Effector memory CD8-positive, alpha-beta T cell (primary cell): ENCODE data around the gene INTS15.
A peak's percentile ranks its signal among the peaks of the same experiment; 100 is the strongest.

Source experiments
- ATAC-seq: fragments of 150-1000 bp; cut with Tn5 transposase; replicated peaks from 2 replicates; pipeline ENCODE4 v1.10.0; 2021; ENCODE audit warnings: mild to moderate bottlenecking, moderate library complexity
- DNase-seq, 3 experiments: peaks; one replicate each; pipeline ENCODE4 v3.0.0; 2021
- H3K27ac Mint-ChIP-seq, 2 donors: one replicate each; pipeline ENCODE4 v1.8.0; 2022; ENCODE audit warnings: mild to moderate bottlenecking in 2 of 2, mixed read lengths in 2 of 2, moderate library complexity in 2 of 2
- H3K27me3 Mint-ChIP-seq, 2 donors: one replicate each; pipeline ENCODE4 v1.8.0; 2022; ENCODE audit warnings: mixed read lengths in 2 of 2
- H3K36me3 Mint-ChIP-seq: one replicate; pipeline ENCODE4 v1.8.0; 2022; ENCODE audit warnings: mild to moderate bottlenecking, moderate library complexity, mixed read lengths; ENCODE audit not compliant: insufficient read depth
- H3K4me1 Mint-ChIP-seq, 2 donors: one replicate each; pipeline ENCODE4 v1.8.0; 2022; ENCODE audit warnings: low read depth in 2 of 2, mixed read lengths in 2 of 2
- H3K4me3 Mint-ChIP-seq, 2 donors: one replicate each; pipeline ENCODE4 v1.8.0; 2022; ENCODE audit warnings: mild to moderate bottlenecking in 2 of 2, mixed read lengths in 2 of 2, moderate library complexity in 2 of 2
- H3K9me3 Mint-ChIP-seq, 2 donors: one replicate each; pipeline ENCODE4 v1.8.0; 2022; ENCODE audit warnings: mixed read lengths in 2 of 2

The INTS15 gene

GRCh38 chr7:6647080-6647479, 57.3 kb downstream of the INTS15 start:
- H3K4me1 Mint-ChIP-seq = peaks cover 4 to 15% of the 10 kb centered on the region in 2 donors
- H3K4me3 Mint-ChIP-seq = no peak overlapping the region
- DNase-seq (no peak), ATAC-seq (no peak)
- H3K27me3 Mint-ChIP-seq = no peaks in the 10 kb centered on the region
- peak overlapping the region in 1 of 2 donors; percentile 49 for H3K27ac Mint-ChIP-seq
- no peaks in the 10 kb centered on the region for H3K9me3 Mint-ChIP-seq
- peaks cover 29% of the 10 kb centered on the region for H3K36me3 Mint-ChIP-seq

GRCh38 chr7:6647541-6647940, 57.7 kb downstream of the INTS15 start:
- Mint-ChIP-seq H3K27me3 (no peaks in the 10 kb centered on the region), H3K4me3 (no peak overlapping the region), H3K4me1 (peaks cover 4 to 13% of the 10 kb centered on the region in 2 donors), H3K27ac (peak overlapping the region in 1 of 2 donors; percentile 49), H3K36me3 (peaks cover 29% of the 10 kb centered on the region), H3K9me3 (no peaks in the 10 kb centered on the region)
- ATAC-seq = no peak
- DNase-seq = no peak

GRCh38 chr7:6648066-6648814, 58.4 kb downstream of the INTS15 start:
- ATAC-seq = no peak
- Mint-ChIP-seq H3K4me3 (no peak overlapping the region), H3K9me3 (no peaks in the 10 kb centered on the region), H3K4me1 (peaks cover 4 to 10% of the 10 kb centered on the region in 2 donors), H3K27me3 (no peaks in the 10 kb centered on the region), H3K27ac (no peak overlapping the region), H3K36me3 (peaks cover 29% of the 10 kb centered on the region)
- no peak for DNase-seq

GRCh38 chr7:6648815-6649104, 58.9 kb downstream of the INTS15 start:
- DNase-seq = no peak
- H3K9me3 Mint-ChIP-seq = no peaks in the 10 kb centered on the region
- H3K27me3 Mint-ChIP-seq = no peaks in the 10 kb centered on the region
- ATAC-seq = no peak
- peaks cover 29% of the 10 kb centered on the region for H3K36me3 Mint-ChIP-seq
- no peak overlapping the region for H3K4me3 Mint-ChIP-seq
- peaks cover 4 to 10% of the 10 kb centered on the region in 2 donors for H3K4me1 Mint-ChIP-seq
- H3K27ac Mint-ChIP-seq = peak overlapping the region in 1 of 2 donors; percentile 76

DNA sequence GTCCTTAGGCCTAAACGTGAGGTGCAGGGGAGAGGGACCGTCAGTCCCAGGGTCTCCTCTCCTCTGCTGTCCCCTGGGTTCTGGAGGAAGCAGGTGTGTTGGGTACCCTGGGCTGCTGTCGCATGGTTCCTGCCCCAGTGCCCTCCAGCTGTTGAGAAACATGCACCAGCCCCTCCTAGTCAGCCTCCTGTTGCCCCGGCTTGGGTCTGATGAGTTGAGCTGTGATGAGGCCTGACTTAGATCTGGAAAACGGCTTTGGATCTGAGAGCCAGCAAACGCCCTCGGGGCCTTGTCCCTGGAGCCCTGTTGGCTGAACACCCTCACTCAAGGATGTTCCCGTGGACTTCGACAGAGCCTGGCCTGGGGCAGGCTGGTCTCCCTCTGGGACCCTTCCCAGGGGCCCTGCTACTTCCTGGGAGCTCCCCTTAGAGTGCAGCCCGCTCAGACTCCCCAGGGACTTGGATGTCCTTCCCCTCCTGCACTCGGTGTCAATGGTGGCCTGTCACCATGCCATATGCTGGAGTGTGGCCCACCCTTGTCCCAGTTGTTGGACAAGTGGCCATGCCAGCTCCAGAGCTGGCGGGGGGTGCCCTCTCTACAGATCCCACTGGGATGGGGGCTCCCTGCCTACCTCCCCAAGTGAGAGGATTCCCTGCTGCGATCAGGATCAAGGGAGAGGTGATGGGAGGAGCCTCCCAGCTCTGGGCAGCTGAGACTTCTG, 59.6 kb downstream of the INTS15 start:
- no peak for DNase-seq
- H3K27ac Mint-ChIP-seq = peak overlapping the region in 1 of 2 donors; percentile 76
- H3K9me3 Mint-ChIP-seq = no peaks in the 10 kb centered on the region
- no peak overlapping the region for H3K4me3 Mint-ChIP-seq
- ATAC-seq = no peak
- no peaks in the 10 kb centered on the region for H3K27me3 Mint-ChIP-seq
- peaks cover 4 to 10% of the 10 kb centered on the region in 2 donors for H3K4me1 Mint-ChIP-seq
- peaks cover 29% of the 10 kb centered on the region for H3K36me3 Mint-ChIP-seq

- H3K36me3 Mint-ChIP-seq = peaks cover 34% of the 10 kb centered on the region
- no peak overlapping the region for H3K4me3 Mint-ChIP-seq
- no peaks in the 10 kb centered on the region for H3K9me3 Mint-ChIP-seq
- no peaks in the 10 kb centered on the region for H3K27me3 Mint-ChIP-seq
- DNase-seq = no peak
- peaks cover 4 to 10% of the 10 kb centered on the region in 2 donors for H3K4me1 Mint-ChIP-seq
- ATAC-seq = no peak
- H3K27ac Mint-ChIP-seq = no peak overlapping the region
Measured at GRCh38 chr7:6650086-6650485, 60.3 kb downstream of the INTS15 start.

GRCh38 chr7:6650521-6651011, 60.7 kb downstream of the INTS15 start:
- no peaks in the 10 kb centered on the region for H3K9me3 Mint-ChIP-seq
- no peak overlapping the region for H3K4me3 Mint-ChIP-seq
- H3K27ac Mint-ChIP-seq = no peak overlapping the region
- DNase-seq = no peak
- peaks cover 4 to 10% of the 10 kb centered on the region in 2 donors for H3K4me1 Mint-ChIP-seq
- no peaks in the 10 kb centered on the region for H3K27me3 Mint-ChIP-seq
- ATAC-seq = no peak
- H3K36me3 Mint-ChIP-seq = peaks cover 34% of the 10 kb centered on the region

DNA sequence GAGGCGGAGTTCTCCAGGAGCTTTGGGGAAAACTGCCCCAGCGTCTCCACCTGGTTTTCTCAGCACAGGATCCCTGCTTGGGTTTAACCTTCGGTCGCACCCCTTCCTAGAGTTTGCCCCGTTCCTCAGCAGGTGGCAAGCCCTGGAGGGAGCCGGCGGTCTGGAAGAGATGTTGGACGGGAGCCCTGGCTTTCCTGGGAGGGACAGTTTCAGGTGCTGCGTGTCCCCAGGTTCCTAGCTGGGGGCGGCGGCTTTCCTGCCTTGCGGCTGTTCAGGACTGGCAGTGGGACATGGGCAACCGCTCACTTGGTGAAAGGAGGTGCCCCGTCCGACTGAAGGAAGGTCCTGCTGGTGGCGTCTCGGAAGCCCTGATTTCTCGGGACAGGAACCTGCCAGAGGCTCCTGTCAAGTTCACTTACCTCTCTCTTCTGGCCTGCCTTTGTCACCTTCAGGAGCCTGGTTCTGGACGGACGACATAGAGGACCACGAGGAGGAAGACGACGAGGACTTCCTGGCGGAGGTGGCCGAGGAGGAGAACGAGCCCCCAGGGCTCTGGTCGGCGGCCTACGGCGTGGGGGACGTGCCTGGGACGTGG, 62.1 kb downstream of the INTS15 start:
- peaks cover 0 to 4% of the 10 kb centered on the region in 2 donors for H3K4me1 Mint-ChIP-seq
- ATAC-seq (no peak), DNase-seq (no peak)
- H3K36me3 Mint-ChIP-seq = peaks cover 26% of the 10 kb centered on the region
- no peak overlapping the region for H3K4me3 Mint-ChIP-seq
- H3K27ac Mint-ChIP-seq = no peak overlapping the region
- H3K9me3 Mint-ChIP-seq = no peaks in the 10 kb centered on the region
- H3K27me3 Mint-ChIP-seq = no peaks in the 10 kb centered on the region

DNA sequence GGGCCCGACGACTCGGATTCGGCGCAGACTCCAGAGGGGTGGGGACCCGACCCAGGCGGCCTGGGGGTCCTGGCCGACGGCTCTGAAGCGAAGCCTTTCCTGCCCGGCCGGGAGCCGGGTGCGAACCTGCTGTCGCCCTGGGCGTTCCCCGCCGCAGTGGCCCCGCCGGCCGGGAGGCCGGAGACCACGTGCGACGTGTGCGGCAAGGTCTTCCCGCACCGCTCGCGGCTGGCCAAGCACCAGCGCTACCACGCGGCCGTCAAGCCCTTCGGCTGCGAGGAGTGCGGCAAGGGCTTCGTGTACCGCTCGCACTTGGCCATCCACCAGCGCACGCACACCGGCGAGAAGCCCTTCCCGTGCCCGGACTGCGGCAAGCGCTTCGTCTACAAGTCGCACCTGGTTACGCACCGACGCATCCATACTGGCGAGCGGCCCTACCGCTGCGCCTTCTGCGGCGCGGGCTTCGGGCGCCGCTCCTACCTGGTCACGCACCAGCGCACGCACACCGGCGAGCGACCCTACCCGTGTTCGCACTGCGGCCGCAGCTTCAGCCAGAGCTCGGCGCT, 62.7 kb downstream of the INTS15 start:
- no peaks in the 10 kb centered on the region for H3K27me3 Mint-ChIP-seq
- peaks cover 0 to 1% of the 10 kb centered on the region in 2 donors for H3K4me1 Mint-ChIP-seq
- H3K27ac Mint-ChIP-seq = no peak overlapping the region
- DNase-seq = no peak
- H3K9me3 Mint-ChIP-seq = no peaks in the 10 kb centered on the region
- peaks cover 24% of the 10 kb centered on the region for H3K36me3 Mint-ChIP-seq
- no peak overlapping the region for H3K4me3 Mint-ChIP-seq
- ATAC-seq = no peak

GRCh38 chr7:6653071-6654003, 63.5 kb downstream of the INTS15 start:
- no peaks in the 10 kb centered on the region for H3K27me3 Mint-ChIP-seq

GRCh38 chr7:6654113-6654841, 64.5 kb downstream of the INTS15 start:
- Mint-ChIP-seq H3K36me3 (peaks cover 21% of the 10 kb centered on the region), H3K27ac (no peak overlapping the region), H3K27me3 (no peaks in the 10 kb centered on the region), H3K4me3 (no peak overlapping the region), H3K4me1 (peaks cover 5 to 9% of the 10 kb centered on the region in 2 donors), H3K9me3 (no peaks in the 10 kb centered on the region)
- ATAC-seq (no peak), DNase-seq (no peak)

More at GRCh38 chr7:6653071-6654003, 63.5 kb downstream of the INTS15 start:
- no peaks in the 10 kb centered on the region for H3K9me3 Mint-ChIP-seq
- H3K4me3 Mint-ChIP-seq = no peak overlapping the region
- H3K4me1 Mint-ChIP-seq = peaks cover 0 to 4% of the 10 kb centered on the region in 2 donors
- ATAC-seq (no peak), DNase-seq (no peak)
- H3K27ac Mint-ChIP-seq = no peak overlapping the region
- peaks cover 24% of the 10 kb centered on the region for H3K36me3 Mint-ChIP-seq

GRCh38 chr7:6654842-6655610, 65.2 kb downstream of the INTS15 start:
- no peaks in the 10 kb centered on the region for H3K9me3 Mint-ChIP-seq
- H3K36me3 Mint-ChIP-seq = peaks cover 21% of the 10 kb centered on the region
- ATAC-seq (no peak), DNase-seq (no peak)
- no peak overlapping the region for H3K4me3 Mint-ChIP-seq
- H3K27me3 Mint-ChIP-seq = no peaks in the 10 kb centered on the region
- no peak overlapping the region for H3K27ac Mint-ChIP-seq
- peaks cover 5 to 9% of the 10 kb centered on the region in 2 donors for H3K4me1 Mint-ChIP-seq
